NCI-H1436 treated with DMSO at 0.1 percent for 48 hours (cell line): ENCODE measurements around the gene SAP25.
A peak's percentile ranks its signal among the peaks of the same experiment; 100 is the strongest.

Experiments
- DNase-seq: peaks from one replicate; lab custom pipeline; 2025; lab: John Stamatoyannopoulos, UW

SAP25 gene

DNA sequence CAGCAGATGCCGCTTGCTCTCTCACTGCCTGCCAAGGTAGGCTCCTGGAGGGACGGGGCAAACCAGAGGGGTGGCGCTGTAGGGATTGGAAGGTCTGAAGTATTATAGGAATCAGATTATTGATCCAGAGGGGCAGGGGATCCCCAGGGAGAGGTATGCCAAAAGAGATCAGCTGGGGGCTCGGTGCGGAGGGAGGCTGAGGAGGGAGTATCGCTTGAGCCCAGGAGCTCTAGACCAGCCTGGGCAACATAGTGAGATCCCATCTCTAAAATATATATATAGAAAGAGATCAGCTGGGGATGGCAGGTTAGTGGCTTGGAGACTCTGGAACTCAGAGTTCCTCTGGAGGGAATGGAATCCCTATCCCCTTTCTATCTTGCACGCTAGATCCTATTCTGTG is 21.5 kb upstream of the SAP25 start:
- no peak for DNase-seq

DNA sequence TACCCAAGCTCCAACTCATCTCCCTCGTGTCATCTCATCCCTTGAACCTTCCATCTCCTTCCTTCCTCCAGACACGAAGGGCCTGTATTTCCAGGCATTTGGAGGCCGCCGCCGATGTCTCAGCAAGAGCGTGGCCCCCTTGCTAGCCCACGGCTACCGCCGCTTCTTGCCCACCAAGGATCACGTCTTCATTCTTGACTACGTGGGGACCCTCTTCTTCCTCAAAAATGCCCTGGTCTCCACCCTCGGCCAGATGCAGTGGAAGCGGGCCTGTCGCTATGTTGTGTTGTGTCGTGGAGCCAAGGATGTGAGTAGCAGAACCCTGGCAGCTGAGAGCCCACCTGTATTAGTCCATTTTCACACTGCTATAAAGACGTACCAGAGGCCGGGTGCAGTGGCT is 17.9 kb upstream of the SAP25 start:
- DNase-seq: no peak

DNA sequence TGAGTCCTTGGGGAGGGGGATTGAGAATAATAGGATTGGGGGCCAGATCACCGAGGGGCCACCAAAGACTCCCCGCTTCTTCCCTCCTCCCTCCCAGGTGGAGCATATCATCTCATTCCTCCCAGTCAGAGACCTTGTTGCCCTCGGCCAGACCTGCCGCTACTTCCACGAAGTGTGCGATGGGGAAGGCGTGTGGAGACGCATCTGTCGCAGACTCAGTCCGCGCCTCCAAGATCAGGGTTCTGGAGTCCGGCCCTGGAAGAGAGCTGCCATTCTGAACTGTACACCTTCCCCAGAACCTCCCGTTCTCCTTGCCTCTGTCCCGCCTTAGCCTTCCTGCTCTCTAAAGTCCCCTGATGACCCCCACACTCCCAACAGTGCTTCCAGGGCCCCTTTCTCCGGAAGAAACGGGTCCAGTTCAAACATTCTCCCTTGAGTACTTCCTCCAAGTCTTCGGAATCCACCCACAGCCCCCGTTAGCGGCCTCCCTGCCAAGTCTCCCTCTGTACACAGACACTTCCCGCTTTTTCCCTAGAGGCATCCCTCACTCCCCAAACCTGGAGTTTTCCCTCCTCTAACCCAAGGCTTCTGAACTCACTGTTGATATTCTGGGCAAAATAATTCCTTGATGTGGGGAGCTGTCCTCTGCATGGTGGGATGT is 16.5 kb upstream of the SAP25 start:
- DNase-seq: no peak

DNA sequence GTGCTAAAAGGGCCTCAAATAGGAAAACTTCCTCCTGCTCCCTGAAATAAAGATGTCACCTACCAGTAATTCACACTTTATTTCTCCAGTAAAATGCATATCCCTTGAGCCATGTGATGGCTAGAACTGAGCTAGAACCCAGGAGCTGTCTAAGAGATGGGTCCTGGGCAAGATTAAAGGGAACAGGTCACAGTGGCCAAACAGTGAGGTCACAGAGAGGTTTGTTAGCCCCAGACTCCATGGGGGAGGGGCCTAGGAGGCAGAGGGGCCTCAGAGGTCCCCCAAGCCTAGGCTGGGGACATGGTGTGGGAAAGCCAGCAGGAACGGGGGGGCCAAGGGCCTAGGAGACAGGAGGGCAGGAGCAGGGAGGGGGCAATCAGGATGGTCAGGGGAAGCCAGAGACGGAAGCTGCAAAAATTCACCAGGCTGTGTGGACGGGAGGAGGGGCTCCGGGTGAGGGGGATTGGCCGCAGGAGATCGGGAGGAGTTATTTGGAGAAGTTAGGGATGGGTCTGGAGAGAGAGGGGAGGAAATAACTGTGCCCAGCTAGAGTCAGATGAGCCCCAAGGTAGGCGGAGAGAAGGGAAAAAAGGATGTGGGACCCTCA is 15.7 kb upstream of the SAP25 start:
- DNase-seq: no peak

DNA sequence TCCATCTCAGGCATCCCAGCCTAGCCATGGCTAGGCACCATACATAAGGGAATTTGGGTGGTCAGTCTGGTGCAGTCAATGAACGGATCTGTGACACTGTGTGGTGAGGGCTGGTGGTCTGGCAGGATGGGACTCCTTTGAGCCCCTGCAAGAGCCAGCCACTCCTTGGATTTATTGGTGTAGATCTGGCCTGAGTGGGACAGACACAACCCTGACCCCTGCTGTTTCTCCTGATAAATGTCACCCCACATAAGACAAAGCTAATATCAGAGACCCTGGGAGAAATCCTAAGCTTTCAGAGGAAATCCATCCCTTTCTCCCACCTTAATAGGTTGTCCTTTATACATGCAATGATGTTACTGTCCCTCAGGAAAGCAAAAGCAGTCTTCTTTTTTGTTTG is 14.7 kb upstream of the SAP25 start:
- no peak for DNase-seq

DNA sequence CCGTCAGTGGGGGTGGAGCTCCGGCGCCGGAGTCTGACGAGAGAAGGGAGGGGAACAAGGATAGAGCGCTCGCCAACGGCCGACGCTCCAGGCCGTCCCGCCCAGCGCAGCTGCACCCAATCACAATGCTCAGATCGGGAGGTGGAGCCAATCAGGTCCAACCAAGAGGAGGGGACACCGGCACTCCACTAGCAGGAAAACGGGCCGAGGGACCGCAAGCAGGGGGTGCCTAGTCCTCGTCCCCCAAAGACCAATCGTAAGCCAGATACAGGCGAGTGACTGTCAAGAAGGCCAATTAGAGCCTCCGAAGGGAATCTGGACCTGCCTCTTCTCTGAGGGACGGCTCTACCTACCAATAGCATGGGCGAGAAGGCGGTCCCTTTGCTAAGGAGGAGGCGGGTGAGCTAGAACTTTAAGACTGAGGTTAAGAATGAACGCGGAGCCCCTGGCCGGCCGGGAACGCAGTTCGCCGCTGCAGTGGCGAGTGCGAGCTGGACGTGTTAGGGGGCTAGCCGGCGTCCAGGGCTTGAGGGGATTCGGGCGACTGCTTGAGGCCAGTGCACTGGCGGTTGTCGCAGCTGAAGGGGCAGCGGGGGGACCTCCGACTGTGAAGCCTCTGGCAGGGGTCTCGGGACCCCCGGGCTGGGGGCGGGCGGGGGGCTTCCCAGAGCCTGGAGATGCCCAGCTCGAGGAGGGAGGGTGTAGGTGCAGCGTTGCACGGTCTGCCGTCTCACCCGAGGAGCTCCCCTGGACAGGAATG is 12.7 kb upstream of the SAP25 start, which contains the start of gene FBXO24:
Gene FBXO24, plus strand, starts transcription at position 63 of the 760 bp plus-strand sequence. Its CDS starts 298 bp downstream, at position 361.
- peak; percentile 98 for DNase-seq

DNA sequence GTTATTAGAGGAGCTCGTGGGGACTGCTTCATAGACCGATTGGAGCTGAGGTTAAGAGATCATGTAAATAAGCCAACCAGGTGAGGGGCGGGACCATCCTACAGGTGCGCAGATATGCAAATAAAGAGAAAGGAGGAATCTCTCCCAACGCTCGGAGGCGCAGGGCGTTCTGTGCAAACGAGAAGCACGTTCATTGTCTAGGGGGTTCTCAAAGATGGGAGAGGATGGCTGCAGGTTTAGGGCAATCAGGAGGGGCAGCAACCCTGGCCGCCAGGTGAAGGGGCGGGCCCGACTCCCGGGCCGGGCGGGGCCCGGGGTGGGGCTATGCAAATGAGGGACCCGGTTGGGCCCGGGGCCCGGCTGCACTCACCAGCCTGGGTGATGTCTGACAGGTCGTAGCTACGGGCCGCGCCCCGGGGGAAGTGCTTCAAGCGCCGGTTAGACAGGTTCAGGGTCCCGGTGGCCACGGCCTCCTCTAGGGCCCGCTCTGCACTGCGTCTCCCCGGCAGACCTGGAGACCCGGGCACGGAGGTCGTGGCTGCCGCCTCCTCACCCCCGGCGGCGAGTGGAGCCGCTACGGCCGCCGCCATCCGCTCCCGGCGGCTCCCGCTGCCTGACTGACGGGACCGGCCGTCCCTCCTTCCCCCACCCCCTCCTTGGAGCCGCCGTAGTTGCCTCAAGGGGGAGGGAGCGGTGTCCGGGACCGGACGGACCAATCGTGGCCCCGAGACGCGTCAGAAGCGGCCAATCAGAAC is 12.0 kb upstream of the SAP25 start, which contains the start of gene LRCH4:
Gene LRCH4, minus strand, starts transcription at position 619 of the 755 bp plus-strand sequence. Its CDS starts 29 bp downstream, at position 590.
- DNase-seq: no peak

DNA sequence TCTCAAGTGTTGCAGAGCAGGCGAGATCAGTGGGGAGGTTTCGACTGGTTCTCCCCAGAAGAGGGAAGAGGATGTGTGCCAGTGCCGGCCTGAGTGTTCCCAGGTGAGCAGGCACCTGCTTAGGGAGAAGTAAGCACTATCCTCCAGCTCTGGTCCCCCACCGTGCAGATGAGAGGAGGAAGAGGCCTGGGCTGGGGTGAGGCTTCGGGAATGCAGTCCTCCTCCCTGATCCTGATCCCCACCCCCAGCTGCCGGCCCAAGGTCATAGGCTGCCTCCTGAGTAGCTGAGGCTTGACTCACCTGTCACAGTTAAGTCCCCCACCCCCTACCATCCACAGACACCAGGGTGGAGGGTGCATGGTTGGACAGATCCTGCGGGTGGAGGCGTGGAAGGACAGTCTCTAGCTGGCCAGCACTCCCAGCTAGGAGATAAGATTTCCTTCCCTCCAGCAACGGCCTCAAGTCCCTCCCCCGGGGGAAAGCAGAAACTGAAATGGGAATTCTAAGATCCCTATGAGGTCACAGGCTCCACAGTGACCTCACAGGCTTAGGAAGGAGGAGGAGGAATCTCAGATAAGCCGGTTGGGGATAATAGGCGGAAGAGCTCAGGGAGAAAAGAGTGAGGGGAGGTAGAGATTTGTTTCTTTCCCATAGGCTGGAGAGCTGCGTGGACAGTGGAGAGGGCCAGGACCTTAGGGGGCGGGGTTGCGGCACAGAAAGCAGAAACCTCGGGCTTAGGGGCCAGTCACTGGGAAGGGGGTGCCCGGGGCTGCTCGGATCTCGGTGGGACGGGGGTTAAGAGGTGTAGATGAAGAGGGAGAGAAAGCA is 11.2 kb upstream of the SAP25 start:
- no peak for DNase-seq

DNA sequence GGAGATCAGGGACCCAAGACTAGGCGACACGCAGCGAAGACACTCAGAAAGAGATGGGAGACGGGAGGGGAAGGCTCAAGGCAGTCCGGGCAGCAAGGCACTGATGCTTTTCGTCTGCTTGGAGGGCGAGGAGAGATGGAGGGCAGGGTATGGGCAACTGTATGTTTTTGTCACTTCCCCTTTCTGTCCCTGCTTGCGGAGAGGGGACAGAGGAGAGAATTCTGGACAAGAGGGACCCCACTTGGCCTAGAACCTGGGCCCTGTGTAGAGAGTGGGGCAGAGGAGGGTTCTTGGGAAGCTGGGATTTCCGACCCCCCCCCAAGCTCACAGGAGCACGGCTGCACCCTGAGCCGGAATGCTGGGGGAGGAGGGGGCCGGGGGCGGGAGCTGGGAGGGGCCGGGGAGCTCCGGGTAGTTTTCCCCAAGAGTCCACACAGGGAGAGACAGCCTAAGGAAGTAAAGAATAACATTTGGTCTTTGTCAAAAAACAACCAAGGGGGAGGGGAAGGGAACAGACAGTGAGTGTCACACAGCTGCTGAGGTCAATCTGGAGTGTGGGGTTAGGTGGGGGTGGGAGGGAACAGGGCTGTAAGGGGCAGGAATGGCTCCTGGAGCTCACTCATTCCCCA is 10.5 kb upstream of the SAP25 start:
- no peak for DNase-seq

DNA sequence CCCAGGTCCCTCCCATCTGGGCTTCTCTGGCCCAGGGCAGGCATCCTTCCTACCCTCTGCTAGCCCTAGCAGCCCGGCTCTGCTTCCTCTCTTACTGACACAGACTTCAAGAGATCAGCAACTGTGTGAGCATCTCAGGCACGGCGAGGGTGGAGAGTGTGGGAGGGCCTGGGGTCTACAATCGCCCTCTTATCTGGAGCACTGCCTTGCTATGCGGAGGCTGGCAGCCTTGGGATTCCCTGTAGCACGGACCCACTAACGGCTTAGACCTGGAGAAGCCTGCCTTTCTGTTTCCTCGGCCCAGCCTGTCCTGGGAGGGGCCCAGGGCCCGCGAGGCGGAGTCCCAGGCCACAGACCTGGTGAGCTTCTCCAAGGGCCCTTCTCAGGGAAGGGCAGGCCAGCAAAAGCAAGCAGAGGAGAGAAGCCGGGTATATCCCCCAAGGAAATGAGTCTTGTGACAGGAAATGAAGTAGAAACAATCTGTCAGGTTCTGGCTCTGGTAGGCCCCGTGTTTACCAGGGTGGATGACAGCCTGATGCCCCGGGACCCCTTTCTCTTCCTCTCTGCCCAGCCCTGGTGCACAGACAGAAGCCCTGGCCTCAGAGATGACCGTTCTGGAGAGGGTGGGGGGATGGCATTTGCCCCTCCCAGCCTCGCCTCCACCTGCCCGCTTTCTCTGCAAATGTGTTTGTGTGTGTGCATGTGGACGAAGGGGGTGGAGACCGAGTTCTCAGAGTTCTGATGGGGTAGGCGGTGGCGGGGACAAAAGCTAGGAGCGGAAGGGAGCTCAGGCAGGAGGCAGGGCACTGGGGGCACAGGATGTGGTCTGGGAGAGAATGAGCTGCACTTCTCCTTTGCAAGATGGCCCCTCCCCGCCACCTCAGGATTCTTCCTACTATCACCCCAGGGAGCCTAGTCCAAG is 9.7 kb upstream of the SAP25 start:
- no peak for DNase-seq

DNA sequence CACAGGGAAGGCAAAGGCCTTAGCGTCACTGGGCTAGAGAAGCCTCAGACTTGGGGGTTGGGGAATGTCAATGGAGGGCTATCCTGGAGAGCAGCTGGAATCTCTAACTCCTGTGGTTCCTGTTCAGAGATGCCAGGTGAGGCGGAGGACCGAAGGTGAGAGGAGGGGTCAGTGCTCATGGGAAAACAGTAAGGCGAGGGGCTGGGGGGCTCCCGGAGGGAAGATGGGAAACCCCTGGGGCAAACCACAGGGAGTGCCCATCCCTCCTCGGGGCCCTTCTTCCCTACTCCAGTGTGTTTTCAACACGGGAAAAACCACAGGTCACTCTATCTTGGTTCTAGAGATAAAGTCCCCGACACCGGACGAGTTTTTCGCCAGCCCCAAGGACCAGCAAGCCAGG is 8.9 kb upstream of the SAP25 start:
- DNase-seq: no peak

DNA sequence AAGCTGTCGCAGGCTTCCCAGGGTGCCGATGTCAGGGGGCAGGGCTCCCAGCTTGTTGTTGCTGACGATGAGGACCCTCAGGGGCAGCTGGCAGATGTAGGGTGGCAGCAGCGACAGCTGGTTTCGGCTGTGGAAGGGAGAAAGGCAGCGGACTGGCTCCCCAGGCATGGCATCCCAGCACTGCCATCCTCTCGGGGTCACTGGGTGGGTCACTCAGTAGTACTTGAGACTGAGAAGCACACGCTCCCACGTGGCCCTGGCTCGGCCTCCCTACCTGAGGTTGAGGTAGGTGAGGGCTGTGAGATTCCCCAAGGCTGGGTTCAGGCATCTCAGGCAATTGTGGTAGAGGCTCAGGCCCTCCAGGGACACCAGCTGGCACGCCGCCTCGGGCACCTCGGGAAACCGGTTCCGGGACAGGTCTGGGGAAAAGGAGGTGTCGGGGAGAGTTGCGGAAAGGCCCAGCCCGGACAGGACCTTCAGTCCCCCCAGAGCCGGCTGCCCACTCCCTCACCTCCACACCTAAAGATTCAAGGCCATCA is 8.4 kb upstream of the SAP25 start:
- no peak for DNase-seq

DNA sequence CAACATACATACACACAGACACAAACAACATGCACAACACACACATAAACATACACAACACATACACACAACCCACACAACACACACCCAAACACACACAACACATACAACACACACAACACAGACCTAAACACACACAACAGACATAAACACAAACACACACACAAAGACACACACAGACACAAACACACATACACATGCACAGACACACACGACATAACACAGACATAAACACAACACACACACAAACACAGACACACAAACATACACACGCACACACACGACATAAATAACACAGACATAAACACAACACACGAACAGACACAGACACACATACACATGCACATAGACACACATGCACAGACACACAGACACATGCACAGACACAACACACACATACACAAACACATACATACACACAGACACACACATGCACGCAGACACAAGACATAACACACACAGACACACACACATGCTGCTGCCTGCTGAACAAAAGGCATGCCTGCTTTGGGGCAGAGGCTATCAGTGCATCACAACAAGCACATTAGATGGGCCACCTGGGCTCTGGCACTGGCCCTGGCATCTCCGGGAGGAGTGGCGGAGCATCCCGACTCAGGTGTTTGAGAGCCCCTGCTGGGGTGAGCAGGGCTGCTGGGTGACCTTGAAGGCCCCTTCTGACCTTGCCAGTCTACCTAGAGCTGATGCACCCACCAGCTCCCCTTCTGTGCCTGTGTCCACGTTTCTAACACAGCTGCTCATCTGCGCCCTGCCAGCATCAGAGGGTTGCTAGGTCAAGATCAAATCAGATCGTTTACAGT is 7.0 kb upstream of the SAP25 start:
- DNase-seq: no peak

DNA sequence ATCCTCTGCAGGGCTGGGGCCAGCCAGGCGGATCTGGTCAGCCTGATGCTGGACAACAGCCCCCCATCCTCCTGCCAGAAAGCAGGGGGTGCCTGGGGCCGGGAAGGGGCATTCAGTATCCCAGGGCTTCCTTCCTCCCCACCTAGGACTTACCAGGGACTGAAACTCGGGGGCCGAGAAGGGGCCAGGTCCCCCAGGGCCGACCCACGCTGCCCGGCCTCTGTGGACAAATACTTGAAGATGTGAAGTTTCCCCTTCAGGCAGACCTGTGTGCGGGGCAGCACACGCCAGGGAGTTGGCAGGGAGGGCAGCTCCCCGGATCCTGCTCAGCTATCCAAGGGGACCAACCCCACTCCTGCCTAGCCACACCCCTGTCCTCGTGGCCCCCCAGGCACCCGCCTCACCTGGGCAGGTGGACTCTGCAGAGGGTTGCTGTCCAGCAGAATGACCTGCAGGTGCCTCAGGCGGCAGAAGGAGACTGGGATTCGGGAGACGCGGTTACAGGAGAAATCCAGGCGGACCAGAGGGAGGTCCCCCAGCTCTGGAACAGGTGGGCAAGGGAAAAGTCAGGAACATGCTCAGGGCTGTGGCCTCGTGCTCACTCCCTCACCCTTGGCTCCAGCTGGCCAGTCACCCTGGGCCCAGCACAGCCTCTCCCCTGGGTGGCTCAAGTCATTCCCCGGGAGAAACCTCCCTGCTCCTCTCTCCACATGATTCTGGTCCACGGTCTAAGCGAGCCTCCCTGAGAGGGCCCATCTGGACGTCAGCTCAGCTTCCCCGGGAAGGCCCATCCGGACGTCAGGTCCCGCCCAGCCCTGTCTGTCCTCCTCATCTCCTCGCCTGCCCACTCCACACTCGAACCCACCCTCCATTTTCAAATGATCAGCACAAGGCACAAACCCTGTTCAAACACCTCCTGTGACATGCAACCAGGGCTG is 4.8 kb upstream of the SAP25 start:
- no peak for DNase-seq

DNA sequence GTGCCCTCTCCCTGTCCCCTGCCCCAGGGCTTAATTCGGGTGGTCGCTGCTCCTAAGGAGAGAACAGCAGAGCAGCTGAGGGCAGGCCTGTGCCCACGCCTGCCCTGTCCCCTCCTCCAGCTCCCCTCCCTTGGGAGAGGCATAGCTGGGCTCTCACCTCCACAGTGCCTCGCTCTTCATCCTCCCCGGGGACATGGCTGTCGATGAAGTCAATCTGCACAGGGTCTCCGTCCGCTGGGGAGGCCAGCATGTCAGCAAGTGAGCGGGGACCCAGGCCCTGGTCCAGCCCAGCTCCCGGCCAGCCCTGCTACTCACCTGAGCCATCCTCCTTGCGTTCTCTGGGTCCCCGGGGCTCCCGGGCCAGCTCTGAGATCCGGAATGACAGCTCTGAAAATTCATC is 3.8 kb upstream of the SAP25 start:
- DNase-seq: no peak

DNA sequence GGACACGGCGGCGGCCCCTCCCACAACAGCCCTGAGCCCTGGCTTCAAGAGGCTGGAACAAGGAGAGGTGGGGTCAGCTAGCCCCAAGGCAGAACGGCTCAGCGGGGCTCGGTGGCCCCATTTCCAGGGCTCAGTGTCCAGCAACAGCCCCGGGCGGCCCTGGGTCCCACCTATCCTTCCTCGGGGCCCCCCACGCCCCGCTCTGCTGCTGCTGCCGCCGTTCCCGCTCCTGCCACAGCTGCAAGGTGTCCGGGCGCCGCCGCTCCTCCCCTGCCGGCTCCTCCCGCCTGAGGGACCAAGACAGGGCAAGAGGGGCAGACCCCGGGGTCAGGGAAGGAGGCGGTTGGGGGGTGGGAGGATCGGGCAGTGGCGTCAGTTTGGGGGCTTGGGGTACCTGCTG is 3.4 kb upstream of the SAP25 start:
- no peak for DNase-seq

DNA sequence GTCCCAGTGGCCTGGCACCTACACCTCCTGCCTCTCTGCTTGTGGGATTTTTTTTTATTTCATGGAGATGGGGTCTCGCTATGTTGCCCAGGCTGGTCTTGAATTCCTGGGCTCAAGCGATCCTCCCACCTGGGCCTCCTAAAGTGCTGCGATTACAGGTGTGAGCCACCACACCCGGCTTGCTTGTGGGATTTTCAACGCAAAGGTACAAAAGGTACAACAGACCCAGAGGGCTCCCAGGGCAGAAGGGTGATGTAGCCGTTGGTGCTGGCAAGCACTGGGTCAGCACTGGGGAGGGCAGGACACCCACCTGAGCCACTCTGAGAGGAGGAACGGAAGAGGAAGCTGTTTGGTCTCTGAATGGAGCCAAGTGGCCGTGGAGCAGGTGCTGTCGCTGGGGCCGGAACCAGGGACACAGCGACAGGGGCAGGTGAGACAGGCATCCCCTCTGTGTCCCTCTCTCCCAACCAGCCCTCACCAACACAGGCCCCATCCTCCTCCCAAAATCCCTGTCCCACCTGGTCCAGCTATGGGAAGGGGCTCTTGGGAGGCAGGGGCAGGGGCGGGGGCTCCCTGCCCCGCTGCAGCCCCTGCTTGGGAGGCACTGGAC is 2.8 kb upstream of the SAP25 start:
- no peak for DNase-seq
